Activated B cell treated with CpG ODN at 0.5 μM for 24 hours (primary cell): Measurements from ENCODE around the gene DNM1. TPM values are rescaled to one million over a fixed set of nuclear protein-coding genes. Genes with fewer than 3 reads are reported as not detected.

ENCODE experiments used
- ATAC-seq: fragments of 200-7000 bp; cut with Tn5 transposase; one replicate; pipeline ENCODE4 v1.10.0; 2021; ENCODE audit warnings: low read depth, mild to moderate bottlenecking, moderate library complexity
- CTCF ChIA-PET: fragments of 350-600 bp; sonication (Branson Sonifier 250); formaldehyde crosslinking; loops from one replicate; lab custom pipeline; 2021; ENCODE audit warnings: antibody characterized with exemption; lab: Charles Lee
- POLR2A ChIA-PET: fragments of 350-600 bp; sonication (Branson Sonifier 250); formaldehyde crosslinking; loops from one replicate; lab custom pipeline; 2021; ENCODE audit warnings: antibody characterized with exemption; lab: Charles Lee
- DNase-seq: peaks from one replicate; pipeline ENCODE4 v3.0.0; 2022
- H3K27ac Mint-ChIP-seq: one replicate; pipeline ENCODE4 v1.8.0; 2020; ENCODE audit warnings: mixed read lengths
- H3K27me3 Mint-ChIP-seq: one replicate; pipeline ENCODE4 v1.8.0; 2021; ENCODE audit warnings: mixed read lengths
- H3K36me3 Mint-ChIP-seq: one replicate; pipeline ENCODE4 v1.8.0; 2021; ENCODE audit warnings: low read depth, mixed read lengths
- H3K4me1 Mint-ChIP-seq: one replicate; pipeline ENCODE4 v1.8.0; 2021; ENCODE audit warnings: mixed read lengths
- H3K4me3 Mint-ChIP-seq: one replicate; pipeline ENCODE4 v1.8.0; 2020; ENCODE audit warnings: mild to moderate bottlenecking, mixed read lengths
- H3K9me3 Mint-ChIP-seq: one replicate; pipeline ENCODE4 v1.8.0; 2020; ENCODE audit warnings: mixed read lengths
- CTCF ChIP-seq: fragments of 200-600 bp; IDR thresholded peaks from one replicate; pipeline ENCODE4 v1.8.0; 2022; ENCODE audit warnings: antibody characterized with exemption, mild to moderate bottlenecking
- intact Hi-C: fragments of 100-400 bp; cut with micrococcal nuclease; formaldehyde crosslinking; loops from one replicate; pipeline ENCODE4 v1.15.1; 2024
- total RNA-seq: library from RNA; stranded (reverse); gene quantifications from 2 replicates; pipeline ENCODE4 v1.2.3, GENCODE V29; 2022

The DNM1 gene
- total RNA-seq, 1 donor from 2014 or later, result 0.86 TPM

GRCh38 chr9:128257086-128257825 is 54.1 kb downstream of the DNM1 start:
- ChIA-PET POLR2A (interaction anchor here (0.6 kb wide), 1 partner anchor 115 kb away, joined by 3 read pairs; no protein-coding TSS in a partner anchor), CTCF (interaction anchor here (0.6 kb wide), 1 partner anchor 620 kb away, joined by 3 read pairs; no protein-coding TSS in a partner anchor)
- ATAC-seq (no peak), DNase-seq (no peak)
- no peak for TF ChIP-seq CTCF
- Mint-ChIP-seq H3K27ac (no peak overlapping the region), H3K4me1 (peaks cover 10% of the 10 kb centered on the region), H3K4me3 (no peak overlapping the region), H3K9me3 (no peaks in the 10 kb centered on the region), H3K27me3 (peaks cover 2% of the 10 kb centered on the region), H3K36me3 (peaks cover 43% of the 10 kb centered on the region)
- intact Hi-C loops, result no loop called here

- peaks cover 50% of the 10 kb centered on the region for H3K36me3 Mint-ChIP-seq
- ChIA-PET POLR2A (interaction anchor here (0.6 kb wide), 1 partner anchor 115 kb away, joined by 3 read pairs; no protein-coding TSS in a partner anchor), CTCF (interaction anchor here (0.6 kb wide), 1 partner anchor 620 kb away, joined by 3 read pairs; no protein-coding TSS in a partner anchor)
- no peak overlapping the region for H3K4me3 Mint-ChIP-seq
- peaks cover 6% of the 10 kb centered on the region for H3K4me1 Mint-ChIP-seq
- DNase-seq (no peak), ATAC-seq (no peak)
- H3K27ac Mint-ChIP-seq, result no peak overlapping the region
- peaks cover 2% of the 10 kb centered on the region for H3K27me3 Mint-ChIP-seq
- TF ChIP-seq CTCF, result no peak
- H3K9me3 Mint-ChIP-seq, result no peaks in the 10 kb centered on the region
- intact Hi-C loops, result no loop called here
Observed at GRCh38 chr9:128257907-128258306, 54.7 kb downstream of the DNM1 start.

- Mint-ChIP-seq H3K9me3 (no peaks in the 10 kb centered on the region), H3K27me3 (peaks cover 2% of the 10 kb centered on the region), H3K27ac (no peak overlapping the region), H3K36me3 (peaks cover 53% of the 10 kb centered on the region), H3K4me1 (peaks cover 2% of the 10 kb centered on the region), H3K4me3 (no peak overlapping the region)
- ATAC-seq, result no peak
- ChIA-PET CTCF (no interaction called here), POLR2A (no interaction called here)
- intact Hi-C loops, result no loop called here
- DNase-seq, result no peak
- TF ChIP-seq CTCF, result no peak
Observed at GRCh38 chr9:128258326-128258725, 55.1 kb downstream of the DNM1 start.

GRCh38 chr9:128259156-128259555 is 56.0 kb downstream of the DNM1 start:
- TF ChIP-seq CTCF, result no peak
- no peak overlapping the region for H3K27ac Mint-ChIP-seq
- peaks cover 53% of the 10 kb centered on the region for H3K36me3 Mint-ChIP-seq
- H3K9me3 Mint-ChIP-seq, result no peaks in the 10 kb centered on the region
- ChIA-PET CTCF (interaction anchor here (0.8 kb wide), 1 partner anchor 9 kb away, joined by 3 read pairs; no protein-coding TSS in a partner anchor), POLR2A (no interaction called here)
- ATAC-seq (no peak), DNase-seq (no peak)
- intact Hi-C loops, result no loop called here
- peaks cover 1% of the 10 kb centered on the region for H3K4me1 Mint-ChIP-seq
- peaks cover 2% of the 10 kb centered on the region for H3K27me3 Mint-ChIP-seq
- H3K4me3 Mint-ChIP-seq, result no peak overlapping the region

GRCh38 chr9:128260340-128260739 is 57.2 kb downstream of the DNM1 start:
- ATAC-seq, result no peak
- DNase-seq, result no peak
- H3K27me3 Mint-ChIP-seq, result no peaks in the 10 kb centered on the region
- intact Hi-C loops, result no loop called here
- H3K27ac Mint-ChIP-seq, result no peak overlapping the region
- H3K4me1 Mint-ChIP-seq, result no peaks in the 10 kb centered on the region
- ChIA-PET POLR2A (interaction anchor here (0.6 kb wide), 1 partner anchor 477 kb away, joined by 4 read pairs; no protein-coding TSS in a partner anchor), CTCF (no interaction called here)
- no peaks in the 10 kb centered on the region for H3K9me3 Mint-ChIP-seq
- H3K36me3 Mint-ChIP-seq, result peaks cover 60% of the 10 kb centered on the region
- TF ChIP-seq CTCF, result no peak
- H3K4me3 Mint-ChIP-seq, result no peak overlapping the region
